GM19452 (cell line): ENCODE data around the gene CFAP300.

Experiments used
- ATAC-seq: cut with Tn5 transposase; IDR thresholded peaks from one replicate; pipeline ENCODE4 v1.9.1; 2021; ENCODE audit not compliant: unreplicated experiment

Gene CFAP300

DNA sequence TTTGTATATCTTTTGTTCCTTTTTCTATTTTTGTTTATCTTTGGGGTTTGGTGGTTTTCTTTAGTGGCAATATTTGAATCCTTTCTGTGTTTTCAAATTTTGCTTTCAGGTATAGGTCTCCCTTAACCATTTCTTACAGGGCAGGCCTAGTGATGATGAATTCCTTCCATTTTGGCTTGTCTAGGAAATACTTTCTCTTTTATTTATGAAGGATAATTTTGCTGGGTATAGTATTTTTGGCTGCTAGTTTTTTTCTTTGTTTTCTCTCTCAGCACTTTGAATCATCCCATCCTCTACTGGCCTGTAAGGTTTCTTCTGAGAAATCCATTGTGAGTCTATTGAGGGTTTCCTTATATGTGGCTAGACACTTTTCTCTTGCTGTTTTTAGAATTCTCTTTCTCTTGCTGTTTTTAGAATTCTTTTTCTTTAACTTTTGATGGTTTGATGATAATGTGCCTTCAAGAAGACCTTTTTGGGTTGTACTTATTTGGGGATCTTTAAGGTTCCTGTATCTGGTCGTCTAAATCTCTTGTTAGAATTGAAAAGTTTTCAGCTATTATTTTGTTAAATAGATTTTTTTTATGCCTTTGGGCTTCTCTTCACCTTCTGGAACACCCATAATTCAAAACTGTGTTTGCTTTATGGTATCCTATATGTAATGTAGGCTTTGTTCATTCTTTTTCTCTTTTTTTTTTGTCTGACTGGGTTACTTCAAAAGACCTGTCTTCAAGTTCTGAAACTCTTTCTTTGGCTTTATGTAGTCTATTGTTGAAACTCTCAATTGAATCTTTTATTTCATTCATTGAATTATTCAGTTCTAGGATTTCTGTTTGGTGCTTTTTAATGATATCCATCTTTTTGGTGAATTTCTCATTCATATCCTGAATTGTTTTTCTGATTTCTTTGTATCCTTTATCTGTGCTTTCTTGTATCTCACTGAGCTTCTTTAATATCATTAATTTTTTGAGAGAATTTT is 24.5 kb downstream of the CFAP300 start:
- ATAC-seq: no peak

DNA sequence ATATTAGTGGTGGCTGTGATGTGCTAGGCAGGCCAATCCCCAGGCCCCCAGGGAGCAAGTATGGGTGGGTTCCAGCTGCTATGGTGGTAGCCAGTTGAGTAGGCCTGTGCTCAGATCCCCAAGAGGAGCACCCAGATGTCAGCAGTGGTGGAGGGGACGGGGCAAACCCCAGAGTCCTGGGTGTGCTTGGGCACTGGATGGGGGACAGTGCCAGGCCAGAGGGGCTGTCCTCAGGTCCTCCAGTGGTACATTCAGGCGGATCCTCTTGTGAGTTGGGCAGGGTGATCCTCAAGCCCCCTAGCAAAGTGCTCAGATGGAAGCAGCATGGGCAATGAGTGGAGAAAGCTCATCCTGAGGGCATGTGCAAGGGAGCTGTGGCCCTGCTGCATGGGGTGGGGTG is 26.0 kb downstream of the CFAP300 start:
- ATAC-seq: no peak

DNA sequence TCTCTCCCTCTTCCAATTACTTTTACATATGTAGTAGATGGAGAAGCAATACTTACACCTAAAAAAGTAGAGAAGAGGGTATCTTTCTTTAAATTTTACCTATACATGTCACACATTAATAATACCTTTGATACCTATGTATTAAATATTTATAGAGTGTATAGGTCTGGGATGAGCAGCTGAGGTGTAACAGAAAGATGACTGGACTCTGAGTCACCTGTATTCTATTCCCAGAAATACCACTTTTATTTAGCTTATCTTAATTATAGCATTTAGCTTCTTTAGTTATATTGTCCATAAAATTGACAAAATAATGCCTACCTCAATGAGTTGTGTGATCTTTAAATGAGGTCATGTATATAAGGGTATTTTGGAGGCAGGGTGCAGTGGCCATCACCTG is 32.4 kb downstream of the CFAP300 start:
- ATAC-seq: no peak

DNA sequence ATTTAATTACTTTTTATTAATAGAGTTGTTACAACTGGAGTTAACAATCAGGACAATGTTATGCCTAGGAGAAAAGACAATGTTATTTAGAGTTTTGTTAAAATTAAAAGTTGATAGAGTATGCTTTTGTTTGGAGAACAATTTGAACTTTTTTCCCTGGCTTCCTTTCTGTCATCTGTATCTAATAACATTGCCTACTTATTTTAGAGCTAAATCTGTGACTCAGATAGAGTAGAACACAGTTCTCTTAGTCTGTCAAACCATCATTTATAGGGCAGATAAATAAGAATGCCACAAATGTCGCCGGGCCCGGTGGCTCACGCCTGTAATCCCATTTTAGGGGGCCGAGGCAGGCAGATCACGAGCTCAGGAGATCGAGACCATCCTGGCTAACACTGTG is 34.1 kb downstream of the CFAP300 start:
- no peak for ATAC-seq

DNA sequence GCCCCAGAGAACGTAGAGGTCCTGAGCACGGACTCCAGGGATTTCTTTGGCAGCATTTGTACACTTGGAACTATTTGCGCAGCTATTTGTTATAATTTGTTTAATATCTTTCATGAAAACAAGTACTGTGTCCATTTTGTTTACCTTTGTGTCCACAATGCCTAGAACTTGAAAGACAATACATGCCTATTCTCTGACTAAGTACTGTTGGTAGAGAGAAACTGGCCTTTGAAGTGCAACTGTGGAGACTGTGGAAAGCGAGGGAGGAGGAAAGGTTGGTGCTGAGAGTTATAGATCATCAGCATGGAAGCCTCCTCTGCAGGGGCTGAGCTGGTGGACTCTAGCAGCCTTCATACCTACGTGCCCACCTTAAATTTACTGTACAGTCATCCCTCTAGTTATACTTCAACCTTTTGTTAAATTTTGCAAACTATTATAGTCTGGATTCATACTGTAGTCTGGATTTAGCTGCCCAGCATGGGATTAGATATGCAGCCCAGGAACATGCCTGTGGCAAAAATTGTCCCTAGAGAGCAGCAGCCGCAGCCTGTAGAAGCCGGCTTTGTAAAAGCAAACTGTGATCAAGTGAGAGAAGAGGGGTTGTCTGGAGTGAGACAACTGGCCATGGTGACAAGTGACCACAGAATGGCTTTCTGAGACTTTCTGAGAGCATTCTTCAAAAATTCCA is 38.8 kb downstream of the CFAP300 start:
- no peak for ATAC-seq

DNA sequence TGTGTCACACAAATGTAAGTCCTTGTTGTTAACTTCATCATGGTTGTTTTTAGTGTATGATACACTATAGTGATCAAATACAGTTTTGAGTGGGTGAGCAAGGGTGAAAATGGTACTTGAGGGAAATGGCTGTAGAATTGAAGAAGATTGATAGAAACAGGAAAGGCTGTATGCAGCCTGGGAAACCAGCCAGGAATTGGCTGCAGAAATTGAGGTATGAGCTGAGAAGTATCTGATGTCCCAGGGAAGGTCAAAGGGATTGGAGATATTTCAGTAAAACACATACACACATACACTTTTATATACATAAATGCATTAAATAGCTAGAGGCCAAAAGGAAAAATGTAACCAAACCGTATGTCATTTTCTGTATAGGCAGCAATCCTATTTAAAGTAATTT is 49.9 kb downstream of the CFAP300 start:
- ATAC-seq: no peak

DNA sequence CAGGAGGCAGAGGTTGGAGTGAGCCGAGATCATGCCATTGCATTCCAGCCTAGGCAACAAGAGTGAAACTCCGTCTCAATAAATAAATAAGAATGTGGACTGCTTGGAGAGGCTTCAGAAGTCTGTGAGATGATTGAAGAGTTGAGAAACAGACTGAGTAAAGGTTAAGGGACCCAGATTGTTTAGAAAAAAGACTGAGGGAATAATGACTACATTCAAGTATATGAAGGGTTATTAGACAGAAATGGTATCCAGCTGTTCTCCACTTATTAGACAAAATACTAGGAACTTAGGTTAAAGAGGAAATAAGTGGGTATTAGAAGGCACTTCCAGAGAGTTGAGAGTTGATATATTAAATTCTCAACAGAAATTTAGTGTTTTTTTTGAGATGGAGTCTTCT is 52.5 kb downstream of the CFAP300 start:
- ATAC-seq: no peak

DNA sequence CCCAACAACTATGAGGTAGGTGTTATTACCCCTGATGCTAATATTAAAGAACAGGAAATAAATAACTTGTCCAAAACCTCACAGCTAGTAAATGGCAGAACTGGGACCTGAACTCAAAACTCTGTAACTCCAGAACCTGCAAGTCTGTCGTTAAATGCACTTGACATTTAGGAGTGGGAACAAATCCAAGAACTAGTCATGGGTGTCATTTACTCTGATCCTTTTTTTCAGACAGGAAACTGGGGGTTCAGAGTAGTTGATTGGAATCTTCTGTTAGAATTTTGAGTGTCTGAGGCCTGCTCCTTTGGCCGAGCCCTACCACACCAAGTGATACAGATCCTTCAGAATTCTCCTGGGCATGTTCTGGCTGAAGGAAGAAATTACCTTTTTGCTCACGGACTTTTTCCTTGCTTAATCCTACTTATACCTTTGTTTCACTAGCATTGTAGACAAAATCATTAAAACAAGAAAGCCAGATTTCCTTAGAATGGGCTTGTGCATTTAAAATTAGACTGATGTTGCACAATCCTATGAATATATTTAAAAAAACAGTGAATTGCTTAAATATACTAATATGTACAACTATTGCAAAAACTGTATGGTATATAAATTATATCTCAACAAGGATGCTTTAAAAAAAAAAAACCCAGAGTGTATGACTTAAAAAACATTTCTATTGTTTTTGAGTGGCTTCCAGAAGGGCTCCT is 61.6 kb downstream of the CFAP300 start:
- ATAC-seq: no peak

DNA sequence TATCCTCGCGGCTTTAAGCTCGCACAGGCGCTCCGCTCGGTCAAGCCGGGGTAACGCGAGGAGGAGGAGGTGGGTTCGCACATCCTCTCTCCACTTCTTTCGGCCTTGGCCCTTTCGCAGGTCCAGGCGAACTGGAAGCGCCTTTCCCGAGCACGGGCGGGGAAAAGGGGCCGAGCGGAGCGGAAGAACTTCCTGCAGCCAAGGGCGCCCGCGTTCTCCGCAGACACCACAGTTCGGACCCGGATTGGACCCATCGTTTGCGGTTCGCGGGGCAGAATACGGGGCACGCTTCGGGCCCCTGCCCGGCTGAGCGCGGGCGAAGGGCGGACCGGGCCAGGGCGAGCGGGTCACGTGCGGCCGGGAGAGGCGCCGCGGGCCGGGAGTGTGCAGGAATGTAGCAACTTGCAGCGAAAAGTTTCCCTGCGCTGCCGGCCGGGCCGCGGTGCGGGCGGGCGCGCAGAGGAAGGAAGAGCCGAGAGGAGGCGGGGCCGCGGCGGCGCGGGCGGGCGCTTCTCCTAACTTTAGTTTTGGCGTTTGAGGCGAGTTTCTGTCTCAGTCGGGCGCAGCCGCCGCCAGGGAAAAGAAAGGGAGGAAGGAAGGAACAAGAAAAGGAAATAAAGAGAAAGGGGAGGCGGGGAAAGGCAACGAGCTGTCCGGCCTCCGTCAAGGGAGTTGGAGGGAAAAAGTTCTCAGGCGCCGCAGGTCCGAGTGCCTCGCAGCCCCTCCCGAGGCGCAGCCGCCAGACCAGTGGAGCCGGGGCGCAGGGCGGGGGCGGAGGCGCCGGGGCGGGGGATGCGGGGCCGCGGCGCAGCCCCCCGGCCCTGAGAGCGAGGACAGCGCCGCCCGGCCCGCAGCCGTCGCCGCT is 62.9 kb downstream of the CFAP300 start, which contains the start of gene YAP1:
TSS of gene YAP1 (plus strand) at position 552 of the 865 bp plus-strand sequence. CDS start 402 bp downstream, outside the sequence.
- peak; percentile 86 for ATAC-seq

DNA sequence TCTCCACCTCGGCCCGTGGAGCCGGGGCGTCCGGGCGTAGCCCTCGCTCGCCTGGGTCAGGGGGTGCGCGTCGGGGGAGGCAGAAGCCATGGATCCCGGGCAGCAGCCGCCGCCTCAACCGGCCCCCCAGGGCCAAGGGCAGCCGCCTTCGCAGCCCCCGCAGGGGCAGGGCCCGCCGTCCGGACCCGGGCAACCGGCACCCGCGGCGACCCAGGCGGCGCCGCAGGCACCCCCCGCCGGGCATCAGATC is 63.4 kb downstream of the CFAP300 start:
- peak; percentile 8 for ATAC-seq

DNA sequence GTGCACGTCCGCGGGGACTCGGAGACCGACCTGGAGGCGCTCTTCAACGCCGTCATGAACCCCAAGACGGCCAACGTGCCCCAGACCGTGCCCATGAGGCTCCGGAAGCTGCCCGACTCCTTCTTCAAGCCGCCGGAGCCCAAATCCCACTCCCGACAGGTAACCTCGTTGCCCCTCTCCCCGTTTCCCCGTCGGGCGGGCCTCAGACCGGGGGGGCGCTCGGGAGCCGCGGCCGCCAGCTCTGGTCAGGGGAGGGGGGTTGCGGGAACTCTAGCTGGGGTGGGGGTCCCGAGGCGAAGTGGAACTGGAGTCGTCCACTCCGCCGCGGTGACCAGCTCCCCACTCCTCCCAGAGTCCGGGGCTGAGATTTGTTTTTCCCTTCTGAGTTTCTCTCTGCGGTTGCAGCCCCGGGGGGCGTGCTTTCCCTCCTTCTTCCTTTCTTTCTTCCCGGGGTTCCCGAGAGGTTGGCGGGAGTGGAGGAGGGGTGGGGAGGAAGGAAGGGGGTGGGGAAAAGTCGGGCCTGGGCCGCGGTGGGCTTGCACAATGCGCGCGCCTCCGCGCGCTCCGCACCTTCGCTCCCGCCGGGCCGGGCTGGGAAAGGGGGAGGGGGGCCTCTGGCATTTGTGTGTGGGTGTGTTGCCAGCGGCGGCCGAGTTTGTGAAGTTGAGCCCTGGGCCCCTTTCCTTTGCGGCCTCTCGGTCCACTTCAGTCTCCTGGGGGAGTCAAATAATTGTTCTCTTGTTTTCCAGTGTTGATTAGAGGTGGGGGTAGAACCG is 64.0 kb downstream of the CFAP300 start:
- no peak for ATAC-seq

DNA sequence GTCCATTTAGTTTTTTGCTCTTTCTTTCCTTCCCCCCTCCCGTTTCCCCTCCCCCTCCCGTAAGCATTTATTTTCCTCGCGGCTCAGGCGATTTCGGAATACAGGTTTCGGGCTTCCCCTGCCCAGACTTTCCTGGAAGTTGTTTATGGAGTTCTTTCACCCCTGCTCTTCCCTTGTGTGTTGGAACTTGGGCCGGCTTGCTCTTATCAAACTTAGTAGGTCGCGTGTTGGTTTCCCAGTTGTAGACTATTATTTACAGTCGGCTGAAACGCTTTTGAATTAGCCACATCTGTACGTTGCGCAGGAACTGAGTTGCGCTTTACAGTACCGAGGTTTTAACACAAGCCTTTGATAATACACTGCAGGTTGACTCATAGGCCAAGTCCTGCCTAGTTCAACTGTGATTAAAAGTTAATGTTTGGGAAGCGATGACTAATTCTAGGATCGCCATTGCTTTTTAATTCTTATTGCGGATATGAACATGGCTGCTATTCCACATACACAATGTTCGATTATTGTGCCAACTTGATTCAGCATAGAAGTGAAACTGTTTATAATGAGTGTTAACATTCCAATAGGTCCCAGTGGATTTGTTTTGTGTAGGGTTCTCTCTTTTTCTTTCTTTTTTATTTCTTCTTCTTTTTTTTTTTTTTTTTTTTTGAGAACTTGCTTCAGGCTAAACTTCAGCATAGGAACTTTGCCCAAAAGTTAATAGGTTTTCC is 64.7 kb downstream of the CFAP300 start:
- no peak for ATAC-seq

DNA sequence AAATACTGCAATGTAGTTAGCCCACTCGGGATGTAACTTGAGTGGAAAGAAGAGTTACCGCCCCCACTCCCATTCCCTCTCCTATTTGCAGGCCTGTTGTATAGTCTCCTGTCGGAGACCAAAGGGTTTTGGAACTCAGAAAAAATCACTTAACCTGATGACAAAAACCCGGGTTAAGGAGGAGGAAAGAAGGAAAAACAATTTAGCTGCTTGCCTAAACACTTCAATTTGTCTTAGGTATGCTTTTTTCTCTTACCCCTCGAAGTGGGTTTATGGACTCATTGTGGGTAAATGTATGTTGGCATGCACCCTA is 65.2 kb downstream of the CFAP300 start:
- ATAC-seq: no peak

DNA sequence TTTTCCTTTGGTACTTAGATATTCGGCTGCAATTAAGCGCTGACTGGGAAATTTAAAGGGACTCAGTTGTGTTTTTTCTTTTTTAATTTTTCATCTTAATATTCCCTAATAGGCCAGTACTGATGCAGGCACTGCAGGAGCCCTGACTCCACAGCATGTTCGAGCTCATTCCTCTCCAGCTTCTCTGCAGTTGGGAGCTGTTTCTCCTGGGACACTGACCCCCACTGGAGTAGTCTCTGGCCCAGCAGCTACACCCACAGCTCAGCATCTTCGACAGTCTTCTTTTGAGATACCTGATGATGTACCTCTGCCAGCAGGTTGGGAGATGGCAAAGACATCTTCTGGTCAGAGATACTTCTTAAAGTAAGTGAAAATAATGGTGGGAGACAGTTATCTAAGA is 66.8 kb downstream of the CFAP300 start:
- ATAC-seq: no peak

DNA sequence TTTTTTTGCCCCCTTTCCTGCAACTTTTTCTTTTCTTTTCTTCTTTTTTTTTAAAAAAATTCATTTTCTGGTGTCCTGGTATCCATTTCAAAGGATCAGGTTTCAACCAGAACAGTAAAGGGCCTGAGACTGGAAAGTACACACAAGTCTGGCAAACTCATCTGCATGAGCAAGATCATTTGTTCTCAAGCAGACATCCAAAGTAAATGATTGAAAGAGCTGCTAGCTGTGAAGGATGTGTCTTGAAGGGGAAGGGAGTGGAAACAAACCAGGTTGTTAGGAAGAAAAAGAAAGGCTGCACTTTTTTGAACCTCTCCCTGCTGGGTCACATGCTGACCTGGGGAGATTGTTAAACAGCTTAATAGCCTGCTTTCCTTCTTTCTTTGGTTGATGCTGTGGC is 68.3 kb downstream of the CFAP300 start:
- no peak for ATAC-seq

DNA sequence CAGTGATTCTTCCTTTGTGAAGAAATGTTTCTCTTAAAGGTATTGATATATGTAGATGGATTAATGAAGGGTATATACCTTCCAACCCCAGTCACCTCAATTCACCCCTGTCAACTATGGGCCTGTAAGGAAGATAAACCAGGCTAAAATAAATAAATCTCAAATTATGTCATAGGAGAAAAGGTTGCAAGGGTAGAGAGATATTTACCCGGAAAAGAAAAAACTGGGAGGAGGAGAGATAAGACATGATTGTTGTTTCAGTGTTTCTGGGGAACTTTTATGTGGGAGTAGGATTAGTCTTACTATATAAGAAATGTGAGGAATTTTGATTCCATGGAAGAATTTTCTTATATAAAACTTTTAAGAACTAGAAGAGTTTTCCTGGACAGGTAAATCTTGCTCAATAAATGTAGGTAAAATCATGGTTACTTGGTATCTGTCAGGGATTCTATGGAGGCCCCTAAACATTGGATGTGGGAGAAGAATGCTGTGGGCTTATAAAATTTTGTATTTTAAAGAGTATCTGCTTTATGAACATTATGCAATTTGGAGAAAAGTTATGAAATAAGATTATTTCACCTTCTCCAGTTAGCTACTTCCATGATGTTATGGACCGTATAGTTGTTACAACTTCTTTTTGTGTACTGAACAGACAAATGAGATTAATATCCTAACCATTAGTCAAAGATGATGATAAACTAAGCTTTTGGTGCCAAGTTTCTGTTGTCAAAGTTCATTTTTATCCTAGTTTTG is 69.4 kb downstream of the CFAP300 start:
- ATAC-seq: no peak

DNA sequence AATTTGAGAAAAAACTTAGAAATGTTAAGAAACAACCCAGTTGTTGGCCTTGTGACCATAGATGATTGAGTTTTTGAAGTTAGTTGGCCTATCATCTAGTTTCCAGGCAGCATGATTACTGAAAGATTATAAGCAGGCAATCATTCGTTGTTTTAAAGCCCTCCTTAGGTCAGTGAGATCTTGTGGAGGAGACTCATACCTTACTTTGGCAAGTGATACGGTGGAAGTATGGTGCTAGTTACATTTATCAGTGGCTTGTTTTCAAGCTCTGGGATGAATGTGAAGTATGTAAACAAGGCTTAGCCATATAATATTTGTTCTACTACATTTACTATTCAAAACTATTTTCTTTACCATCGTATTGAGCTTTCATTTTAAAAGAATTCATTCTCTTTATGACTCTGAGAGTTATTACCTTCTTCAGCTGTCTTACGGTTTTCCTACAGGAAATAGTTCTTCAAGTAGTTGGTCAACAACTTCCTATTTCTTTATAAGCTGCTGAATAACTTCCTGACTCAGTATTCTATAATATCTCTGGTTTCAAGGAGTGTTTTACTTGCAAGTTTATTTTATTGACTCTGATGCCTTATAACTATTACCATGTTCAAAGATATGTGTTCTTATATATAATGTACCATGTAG is 70.4 kb downstream of the CFAP300 start:
- no peak for ATAC-seq

DNA sequence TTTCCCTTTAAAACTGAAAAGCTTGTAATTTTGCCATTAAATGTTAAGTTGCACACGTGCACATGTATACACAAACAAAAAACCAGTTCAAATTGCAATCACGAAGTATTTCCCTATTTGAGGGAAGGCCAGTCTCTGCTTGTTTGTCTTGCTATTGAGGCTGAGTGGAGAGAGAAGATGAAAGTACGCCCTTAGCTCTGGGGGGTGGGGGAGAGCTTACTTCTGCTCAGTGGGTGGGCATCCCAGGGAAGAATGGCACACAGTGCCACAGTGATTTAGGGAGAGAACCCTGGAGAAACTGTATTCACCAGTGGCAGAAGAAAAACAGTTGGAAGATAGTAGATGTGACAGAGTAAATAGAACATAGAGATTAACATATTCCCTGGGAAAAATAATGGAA is 71.7 kb downstream of the CFAP300 start:
- no peak for ATAC-seq
